GM10248 (cell line): ENCODE measurements around the gene UBE2N.
A peak's percentile ranks its signal among the peaks of the same experiment; 100 is the strongest.
"Not testable (repeated sequence)": the region's sequence is repeated elsewhere in the genome, so short reads cannot be mapped to it uniquely, and the experiment has no call there.

Source experiments
- CTCF ChIA-PET: fragments of 300-600 bp; sonication (Branson Sonifier 250); formaldehyde crosslinking; extraction: SDS; loops from one replicate; lab custom pipeline; 2021; ENCODE audit warnings: antibody characterized with exemption; lab: Yijun Ruan, JAX
- POLR2A ChIA-PET: fragments of 350-650 bp; sonication (Branson Sonifier 250); formaldehyde crosslinking; extraction: SDS; loops from one replicate; lab custom pipeline; 2020; ENCODE audit warnings: antibody characterized with exemption; lab: Yijun Ruan, JAX
- DNase-seq: peaks from one replicate; pipeline ENCODE4 v3.0.0; 2012; ENCODE audit errors: extremely low spot score
- CTCF ChIP-seq: IDR thresholded peaks from 2 replicates; pipeline ENCODE4 v1.5.1; 2012; ENCODE audit warnings: mild to moderate bottlenecking, low read depth; ENCODE audit errors: extremely low read depth, missing control alignments, control extremely low read depth

The UBE2N gene

GRCh38 chr12:93378998-93379325, 62.8 kb downstream of the UBE2N start:
- ChIA-PET POLR2A (no interaction called here), CTCF (interaction anchor here (0.7 to 4.1 kb wide), 2 partner anchors 10 to 280 kb away, joined by 3 to 18 read pairs; no protein-coding TSS in a partner anchor)
- no peak for TF ChIP-seq CTCF
- DNase-seq, result no peak

GRCh38 chr12:93378196-93378997, 63.4 kb downstream of the UBE2N start:
- CTCF ChIA-PET, result interaction anchor here (1.5 kb wide), 1 partner anchor 41 kb away, joined by 3 read pairs; no protein-coding TSS in a partner anchor
- POLR2A ChIA-PET, result not testable (repeated sequence)
- DNase-seq, result peak; percentile 59

GRCh38 chr12:93377252-93378195, 64.2 kb downstream of the UBE2N start, which contains the start of gene NUDT4:
NUDT4 (plus strand) TSS chr12:93377925; CDS start chr12:93378323, 398 bp downstream.
- peak; percentile 97 for DNase-seq
- CTCF ChIA-PET, result interaction anchor here (0.7 to 2.4 kb wide), 9 partner anchors 8 to 1995 kb away, joined by 3 to 10 read pairs (median 4); no protein-coding TSS in a partner anchor
- POLR2A ChIA-PET, result no interaction called here
- TF ChIP-seq CTCF, result no peak

GRCh38 chr12:93376436-93377251, 65.1 kb downstream of the UBE2N start:
- ChIA-PET POLR2A (interaction anchor here (0.5 kb wide), 1 partner anchor 128 kb away, joined by 4 read pairs; no protein-coding TSS in a partner anchor), CTCF (interaction anchor here (0.7 to 2.4 kb wide), 10 partner anchors 9 to 1994 kb away, joined by 3 to 10 read pairs (median 4); no protein-coding TSS in a partner anchor)
- no peak for TF ChIP-seq CTCF
- DNase-seq, result peak; percentile 34

- ChIA-PET POLR2A (no interaction called here), CTCF (interaction anchor here (1.0 to 2.4 kb wide), 7 partner anchors 10 to 388 kb away, joined by 3 to 10 read pairs (median 7); no protein-coding TSS in a partner anchor)
- DNase-seq, result no peak
- no peak for TF ChIP-seq CTCF
These were observed 65.8 kb downstream of the UBE2N start for GRCh38 chr12:93375906-93376305.

GRCh38 chr12:93373961-93374656, 67.6 kb downstream of the UBE2N start:
- peak; percentile 38 for DNase-seq
- no peak for TF ChIP-seq CTCF
- CTCF ChIA-PET, result interaction anchor here (1.1 to 1.2 kb wide), 2 partner anchors 10 to 98 kb away, joined by 3 read pairs; no protein-coding TSS in a partner anchor
- POLR2A ChIA-PET, result no interaction called here
